ENCODE measurements around the gene CREBBP.
A peak's percentile ranks its signal among the peaks of the same experiment; 100 is the strongest.

Gene CREBBP

DNA sequence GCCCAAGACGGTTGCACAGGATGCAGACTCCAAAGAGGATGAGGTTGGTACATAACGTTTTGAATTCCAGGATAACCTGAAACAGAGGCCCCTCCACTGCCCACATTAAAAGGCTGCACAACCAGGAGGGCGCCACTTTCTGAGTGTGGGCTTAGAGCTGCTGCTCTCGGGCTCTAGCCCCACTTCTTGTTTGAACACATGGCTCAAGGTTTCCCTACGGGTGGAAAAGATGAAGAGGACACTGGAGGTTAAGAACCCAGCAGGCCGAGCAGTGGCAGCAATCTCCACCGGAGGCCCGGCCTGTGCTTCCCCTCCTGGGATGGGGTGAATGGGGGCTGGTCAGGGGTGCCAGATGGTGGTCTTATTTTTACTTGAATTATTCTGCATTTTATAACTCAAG lies 155.2 kb downstream of the CREBBP start:
- TF ChIP-seq, protein P1, sequence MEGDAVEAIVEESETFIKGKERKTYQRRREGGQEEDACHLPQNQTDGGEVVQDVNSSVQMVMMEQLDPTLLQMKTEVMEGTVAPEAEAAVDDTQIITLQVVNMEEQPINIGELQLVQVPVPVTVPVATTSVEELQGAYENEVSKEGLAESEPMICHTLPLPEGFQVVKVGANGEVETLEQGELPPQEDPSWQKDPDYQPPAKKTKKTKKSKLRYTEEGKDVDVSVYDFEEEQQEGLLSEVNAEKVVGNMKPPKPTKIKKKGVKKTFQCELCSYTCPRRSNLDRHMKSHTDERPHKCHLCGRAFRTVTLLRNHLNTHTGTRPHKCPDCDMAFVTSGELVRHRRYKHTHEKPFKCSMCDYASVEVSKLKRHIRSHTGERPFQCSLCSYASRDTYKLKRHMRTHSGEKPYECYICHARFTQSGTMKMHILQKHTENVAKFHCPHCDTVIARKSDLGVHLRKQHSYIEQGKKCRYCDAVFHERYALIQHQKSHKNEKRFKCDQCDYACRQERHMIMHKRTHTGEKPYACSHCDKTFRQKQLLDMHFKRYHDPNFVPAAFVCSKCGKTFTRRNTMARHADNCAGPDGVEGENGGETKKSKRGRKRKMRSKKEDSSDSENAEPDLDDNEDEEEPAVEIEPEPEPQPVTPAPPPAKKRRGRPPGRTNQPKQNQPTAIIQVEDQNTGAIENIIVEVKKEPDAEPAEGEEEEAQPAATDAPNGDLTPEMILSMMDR (conservative IDR thresholded peaks at IDR 0.05; ENCODE audit: control insufficient read depth, insufficient read depth, low read depth, low read length) = no peak
- H3K4me3 ChIP-seq (ENCODE audit: control insufficient read depth, low read depth, low read length) = no peak overlapping the region
- no peak for DNase-seq (ENCODE audit: low read depth)

DNA sequence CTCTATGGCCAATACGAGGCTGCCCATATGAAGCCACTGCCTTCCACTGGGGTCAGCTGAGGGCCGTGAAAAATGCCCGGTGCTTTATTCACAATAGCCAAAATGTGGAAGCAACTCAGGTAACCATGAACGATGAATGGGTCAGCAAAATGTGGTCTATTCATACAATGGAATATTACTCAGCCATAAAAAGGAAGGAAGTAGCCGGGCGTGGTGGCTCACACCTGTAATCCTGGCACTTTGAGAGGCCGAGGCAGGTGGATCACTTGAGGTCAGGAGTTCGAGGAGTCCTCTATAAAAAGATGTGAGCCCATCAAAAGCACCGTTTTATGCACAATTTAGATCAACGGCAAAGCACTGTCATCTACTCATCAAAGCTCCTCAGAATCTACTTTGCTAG lies 158.0 kb downstream of the CREBBP start:
- TF ChIP-seq, protein P1 (conservative IDR thresholded peaks at IDR 0.05; ENCODE audit: control insufficient read depth, insufficient read depth, low read depth, low read length) = no peak
- no peak overlapping the region for H3K4me3 ChIP-seq (ENCODE audit: control insufficient read depth, low read depth, low read length)
- no peak for DNase-seq (ENCODE audit: low read depth)

DNA sequence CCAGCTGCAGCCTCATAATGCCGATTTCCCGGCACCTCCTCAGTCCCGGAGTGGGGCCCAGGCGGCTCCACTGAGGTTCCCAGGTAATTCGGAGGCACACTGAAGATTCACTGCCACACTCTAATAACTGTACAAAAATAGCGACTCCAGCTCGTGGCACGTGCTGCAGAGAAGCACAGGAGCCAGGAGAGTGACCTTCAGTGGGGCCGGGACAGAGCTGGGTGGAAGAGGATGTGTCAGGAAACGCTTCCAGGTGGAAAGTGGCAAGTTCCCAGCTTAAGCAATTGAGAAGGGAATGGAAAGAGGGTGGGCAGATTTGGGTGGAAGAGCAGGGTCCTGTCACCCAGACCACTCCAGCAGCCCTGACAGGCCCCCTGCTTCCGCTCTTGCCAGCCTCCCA lies 160.1 kb downstream of the CREBBP start:
- DNase-seq (ENCODE audit: low read depth) = no peak
- TF ChIP-seq, protein P1 (conservative IDR thresholded peaks at IDR 0.05; ENCODE audit: control insufficient read depth, insufficient read depth, low read depth, low read length) = no peak
- no peak overlapping the region for H3K4me3 ChIP-seq (ENCODE audit: control insufficient read depth, low read depth, low read length)

DNA sequence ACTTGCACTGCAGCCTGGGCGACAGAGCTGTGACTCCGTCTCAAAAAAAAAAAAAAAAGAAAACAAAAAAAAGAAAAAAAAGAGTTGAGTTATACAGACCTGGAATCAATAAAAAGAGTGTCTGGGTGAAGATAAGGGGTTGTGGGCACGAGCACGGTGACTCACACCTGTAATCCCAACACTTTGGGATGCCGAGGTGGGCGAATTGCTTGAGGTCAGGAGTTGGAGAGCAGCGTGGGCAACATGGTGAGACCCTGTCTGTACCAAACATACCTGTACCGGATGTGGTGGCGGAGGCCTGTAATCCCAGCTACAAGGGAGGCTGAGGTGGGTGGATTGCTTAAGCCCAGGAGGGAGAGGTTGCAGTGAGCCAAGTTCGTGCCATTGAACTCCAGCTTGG lies 161.9 kb downstream of the CREBBP start:
- DNase-seq (ENCODE audit: low read depth) = no peak
- TF ChIP-seq, protein P1 (conservative IDR thresholded peaks at IDR 0.05; ENCODE audit: control insufficient read depth, insufficient read depth, low read depth, low read length) = no peak
- H3K4me3 ChIP-seq (ENCODE audit: control insufficient read depth, low read depth, low read length) = no peak overlapping the region

- TF ChIP-seq, protein P1 (conservative IDR thresholded peaks at IDR 0.05; ENCODE audit: control insufficient read depth, insufficient read depth, low read depth, low read length) = no peak
- H3K4me3 ChIP-seq (ENCODE audit: control insufficient read depth, low read depth, low read length) = peak overlapping the region; percentile 84
- no peak for DNase-seq (ENCODE audit: low read depth)
Observed at GRCh38 chr16:3718019-3718391, 162.5 kb downstream of the CREBBP start.

DNA sequence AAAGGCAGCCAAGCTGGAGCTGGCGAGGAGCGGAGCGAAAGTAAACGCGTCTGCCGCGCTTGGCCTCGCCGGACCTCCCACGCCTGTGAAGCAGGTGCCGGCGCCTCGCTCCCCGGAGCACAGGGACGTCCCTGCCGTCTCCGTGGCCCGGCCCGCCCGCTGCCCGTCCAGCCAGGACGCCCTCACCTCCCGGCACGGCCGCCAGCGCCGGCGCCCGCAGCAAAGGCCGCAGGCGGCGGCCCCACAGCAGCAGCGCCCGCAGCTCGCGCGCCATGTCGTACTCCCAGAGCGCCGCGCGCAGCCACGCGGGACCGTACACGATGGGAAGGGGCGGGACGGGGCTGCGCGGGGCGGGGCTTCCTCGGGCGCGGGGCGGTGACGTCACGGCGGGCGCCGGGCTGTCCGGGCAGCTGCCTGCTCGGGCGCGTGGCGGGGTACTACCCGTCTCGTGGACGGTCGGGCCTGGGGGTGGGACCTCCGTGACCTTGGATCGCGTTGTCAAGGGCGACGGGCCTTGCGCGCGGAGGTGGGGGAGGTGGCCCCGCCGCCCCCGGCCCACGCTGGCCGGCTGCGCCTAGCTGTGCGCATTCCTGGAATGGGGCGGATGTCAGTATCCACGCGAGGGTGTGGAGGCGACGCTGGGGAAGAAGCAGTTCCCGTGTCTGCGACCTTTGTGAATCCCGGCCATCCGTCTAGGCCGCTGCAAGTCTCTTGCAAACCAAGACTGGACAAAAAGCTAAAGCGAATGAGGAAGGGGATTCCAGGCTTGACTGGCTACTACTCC lies 163.1 kb downstream of the CREBBP start, which contains the start of gene TRAP1:
Gene TRAP1, minus strand, starts transcription at position 290 of the 784 bp plus-strand sequence. Its CDS starts 16 bp downstream, at position 274.
- peak; percentile 68 for DNase-seq (ENCODE audit: low read depth)
- TF ChIP-seq, protein P1 (conservative IDR thresholded peaks at IDR 0.05; ENCODE audit: control insufficient read depth, insufficient read depth, low read depth, low read length) = no peak

More for the DNA sequence above, 163.1 kb downstream of the CREBBP start, which contains the start of gene TRAP1:
- H3K4me3 ChIP-seq (ENCODE audit: control insufficient read depth, low read depth, low read length) = peak within 1 kb of the TSS; percentile 84
